OCI-LY3 (cell line): ENCODE measurements around the gene PLD1.

ENCODE experiments used
- H2AFZ ChIP-seq: fragments of 200-600, 300-600 bp; shearing (Covaris generic); 2 replicates; pipeline ENCODE4 v1.6.0; 2014; ENCODE audit warnings: antibody characterized with exemption, low read depth, low read length
- H3K27ac ChIP-seq: fragments of 200-600, 300-600 bp; sonication (generic); 2 replicates; pipeline ENCODE4 v1.5.1; 2014; ENCODE audit warnings: mild to moderate bottlenecking, low read length, moderate library complexity, mixed read lengths
- H3K27me3 ChIP-seq: fragments of 200-600, 300-600 bp; sonication (generic); 2 replicates; pipeline ENCODE4 v1.6.1; 2014; ENCODE audit warnings: low read depth, low read length, mixed read lengths
- H3K36me3 ChIP-seq: fragments of 200-600, 300-600 bp; sonication (generic); replicated peaks from 2 replicates; pipeline ENCODE3; 2014; ENCODE audit warnings: low read depth, low read length, mixed read lengths
- H3K4me1 ChIP-seq: fragments of 300-600, 200-600 bp; sonication (generic); 2 replicates; pipeline ENCODE4 v1.6.1; 2014; ENCODE audit warnings: low read length, mixed read lengths
- H3K4me2 ChIP-seq: fragments of 200-600, 300-600 bp; sonication (generic); 2 replicates; pipeline ENCODE4 v1.6.1; 2014; ENCODE audit warnings: low read length, mixed read lengths
- H3K4me3 ChIP-seq: fragments of 300-600, 200-600 bp; sonication (generic); 2 replicates; pipeline ENCODE4 v1.5.1; 2014; ENCODE audit warnings: antibody characterized with exemption, mild to moderate bottlenecking, low read length, moderate library complexity
- H3K79me2 ChIP-seq: fragments of 300-600, 200-600 bp; shearing (Covaris generic); 2 replicates; pipeline ENCODE4 v1.6.1; 2014; ENCODE audit warnings: mild to moderate bottlenecking, low read length, mixed read lengths
- H3K9ac ChIP-seq: fragments of 300-600, 200-600 bp; shearing (Covaris generic); 2 replicates; pipeline ENCODE4 v1.6.0; 2014; ENCODE audit warnings: mild to moderate bottlenecking, low read length, moderate library complexity
- H3K9me3 ChIP-seq: fragments of 200-600, 300-600 bp; shearing (Covaris generic); 2 replicates; pipeline ENCODE4 v1.6.1; 2014; ENCODE audit warnings: low read length, mixed read lengths; ENCODE audit not compliant: insufficient read depth
- H4K20me1 ChIP-seq: fragments of 200-600, 300-600 bp; sonication (generic); 2 replicates; pipeline ENCODE4 v1.6.1; 2016; ENCODE audit warnings: low read length, mixed read lengths; ENCODE audit not compliant: insufficient read depth
- CTCF ChIP-seq: fragments of 200-600, 300-600 bp; sonication (generic); IDR thresholded peaks from 2 replicates; pipeline ENCODE4 v1.5.1; 2014; ENCODE audit warnings: antibody characterized with exemption, low read length, low read depth
- EZH2phosphoT487 ChIP-seq: fragments of 200-600 bp; shearing (Covaris generic); IDR thresholded peaks from 2 replicates; pipeline ENCODE4 v1.6.1; 2018; ENCODE audit warnings: antibody characterized with exemption, mixed run types, low read depth

PLD1 gene

DNA sequence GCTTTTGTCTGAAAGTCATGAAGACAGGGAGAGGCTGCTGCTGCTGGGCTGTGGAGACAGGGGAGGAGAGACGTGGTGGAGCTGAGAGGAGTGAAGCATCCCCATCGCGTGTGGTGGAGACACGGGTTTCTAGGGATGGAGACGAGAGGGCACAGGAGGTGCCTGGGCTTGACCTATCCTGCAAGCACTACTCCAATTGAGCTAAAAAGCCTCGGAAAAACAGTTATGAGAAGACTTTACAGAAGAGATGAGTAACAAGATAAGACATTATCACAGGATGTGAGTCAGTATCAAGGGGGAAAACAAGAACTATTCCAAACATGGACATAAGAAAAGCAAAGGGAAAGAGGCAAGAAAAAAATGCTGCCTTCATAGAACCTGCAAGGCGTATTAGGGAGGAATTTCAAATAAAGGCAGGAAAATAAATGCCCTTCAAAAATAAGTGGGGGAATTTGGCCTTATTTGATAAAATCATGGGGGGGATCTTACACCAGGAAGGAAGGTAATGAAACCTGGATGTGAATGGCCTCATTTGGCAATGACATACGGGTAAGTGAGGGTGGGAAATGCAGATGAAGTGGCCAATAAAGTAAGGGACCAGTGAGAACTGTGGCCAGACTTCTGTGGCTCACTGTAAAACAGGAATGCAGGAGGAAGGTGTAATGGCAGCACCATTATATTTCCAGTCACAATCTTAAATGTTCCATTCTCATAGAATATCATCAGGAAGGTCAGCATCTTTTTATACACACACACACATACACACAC lies 97.9 kb downstream of the PLD1 start:
- H3K9me3 ChIP-seq = no peaks in the 10 kb centered on the region
- no peak overlapping the region for H3K27ac ChIP-seq
- no peaks in the 10 kb centered on the region for H3K27me3 ChIP-seq
- H3K36me3 ChIP-seq = no peaks in the 10 kb centered on the region
- TF ChIP-seq EZH2phosphoT487 (no peak), CTCF (no peak)
- no peak overlapping the region for H3K4me2 ChIP-seq
- H3K9ac ChIP-seq = no peak overlapping the region
- no peak overlapping the region for H2AFZ ChIP-seq
- no peaks in the 10 kb centered on the region for H3K79me2 ChIP-seq
- no peaks in the 10 kb centered on the region for H4K20me1 ChIP-seq
- H3K4me1 ChIP-seq = no peaks in the 10 kb centered on the region
- no peak overlapping the region for H3K4me3 ChIP-seq

- no peaks in the 10 kb centered on the region for H3K79me2 ChIP-seq
- H3K4me2 ChIP-seq = no peak overlapping the region
- no peaks in the 10 kb centered on the region for H3K27me3 ChIP-seq
- no peak overlapping the region for H3K9ac ChIP-seq
- H3K4me3 ChIP-seq = no peak overlapping the region
- no peaks in the 10 kb centered on the region for H3K9me3 ChIP-seq
- no peaks in the 10 kb centered on the region for H4K20me1 ChIP-seq
- no peak overlapping the region for H3K27ac ChIP-seq
- no peaks in the 10 kb centered on the region for H3K36me3 ChIP-seq
- H2AFZ ChIP-seq = no peak overlapping the region
- no peaks in the 10 kb centered on the region for H3K4me1 ChIP-seq
- no peak for TF ChIP-seq CTCF
Measured at GRCh38 chr3:171711461-171712170, 98.7 kb downstream of the PLD1 start.

GRCh38 chr3:171710359-171710758 lies 99.9 kb downstream of the PLD1 start:
- Histone ChIP-seq H3K4me3 (no peak overlapping the region), H2AFZ (no peak overlapping the region), H3K9ac (no peak overlapping the region), H3K36me3 (no peaks in the 10 kb centered on the region), H4K20me1 (no peaks in the 10 kb centered on the region), H3K4me1 (no peaks in the 10 kb centered on the region), H3K79me2 (no peaks in the 10 kb centered on the region), H3K4me2 (no peak overlapping the region), H3K27me3 (no peaks in the 10 kb centered on the region), H3K27ac (no peak overlapping the region), H3K9me3 (no peaks in the 10 kb centered on the region)
- TF ChIP-seq EZH2phosphoT487 (no peak), CTCF (no peak)

DNA sequence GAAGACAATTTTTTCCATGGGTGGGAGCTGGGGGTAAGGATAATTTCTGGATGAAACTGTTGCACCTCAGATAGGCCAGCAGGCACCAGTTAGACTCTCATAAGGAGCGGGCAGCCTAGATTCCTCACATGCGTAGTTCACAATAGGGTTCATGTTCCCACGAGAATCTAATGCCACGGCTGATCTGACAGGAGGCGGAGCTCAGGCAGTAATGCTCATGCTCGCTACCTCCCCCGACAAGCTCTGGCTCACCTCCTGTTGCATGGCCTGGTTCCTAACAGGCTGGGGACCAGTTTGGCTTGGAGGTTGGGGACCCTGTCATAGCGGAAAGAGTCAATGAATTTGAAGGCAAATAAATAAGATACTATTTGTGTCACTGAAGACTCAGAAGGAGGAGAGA lies 105.5 kb downstream of the PLD1 start:
- H3K79me2 ChIP-seq = no peaks in the 10 kb centered on the region
- H3K4me3 ChIP-seq = no peak overlapping the region
- no peaks in the 10 kb centered on the region for H3K36me3 ChIP-seq
- H3K9ac ChIP-seq = no peak overlapping the region
- no peaks in the 10 kb centered on the region for H4K20me1 ChIP-seq
- no peak overlapping the region for H3K4me2 ChIP-seq
- TF ChIP-seq EZH2phosphoT487 (no peak), CTCF (no peak)
- no peaks in the 10 kb centered on the region for H3K9me3 ChIP-seq
- H3K27me3 ChIP-seq = peaks cover 10% of the 10 kb centered on the region; the same call in 1 of the 2 replicates
- H3K4me1 ChIP-seq = no peaks in the 10 kb centered on the region
- H3K27ac ChIP-seq = no peak overlapping the region
- no peak overlapping the region for H2AFZ ChIP-seq
